ENCODE measurements around the gene UBE2E2.

- TF ChIP-seq CTCF (IDR thresholded peaks at IDR 0.05 in 4 of 5, conservative IDR thresholded peaks at IDR 0.05 in 1 of 5) (no peak), POLR2A (IDR thresholded peaks at IDR 0.05) (no peak)
Observed at GRCh38 chr3:23333633-23334032, 130.5 kb downstream of the UBE2E2 start.

Data from gastrocnemius medialis (tissue), 4 donors.